ENCODE measurements around the gene DNAH17. TPM values are rescaled to one million over a fixed set of nuclear protein-coding genes. Genes with fewer than 3 reads are reported as not detected.

Gene DNAH17
- total RNA-seq, 1 experiment from 2014 or later = 0.69 TPM

DNA sequence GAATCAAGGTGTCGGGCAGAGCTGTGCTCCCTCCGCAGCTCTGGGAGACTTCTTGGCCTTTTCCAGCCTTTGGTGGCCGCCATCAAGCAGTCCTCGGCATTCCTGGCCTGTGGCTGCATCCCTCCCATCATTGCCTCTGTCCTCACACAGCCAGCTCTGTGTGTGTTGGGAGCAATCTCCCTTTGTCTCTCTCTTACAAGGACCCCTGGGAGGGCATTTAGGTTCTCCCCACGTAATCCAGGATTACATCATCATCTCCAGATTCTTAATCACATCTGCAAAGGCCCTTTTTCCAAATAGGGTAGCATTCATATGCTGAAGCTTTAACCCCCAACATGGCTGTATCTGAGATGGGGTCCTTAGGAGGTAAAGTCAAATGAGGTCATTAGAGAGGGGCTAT lies 4.1 kb upstream of the DNAH17 start:
- H3K27ac ChIP-seq (ENCODE audit: low read depth, low read length) = no peak overlapping the region
- intact Hi-C loops (cut with micrococcal nuclease) = no loop called here
- POLR2A ChIA-PET = no interaction called here

More for the DNA sequence above, 4.1 kb upstream of the DNAH17 start:
- H3K9ac ChIP-seq (ENCODE audit: low read length) = no peak overlapping the region
- ATAC-seq (no peak), DNase-seq (ENCODE audit: low read depth, low spot score) (no peak)
- no peaks in the 10 kb centered on the region for H3K79me2 ChIP-seq (ENCODE audit: insufficient read depth, low read length)
- ChIA-PET RAD21 (ENCODE audit: low non-redundant PET in 1 of 2, low total read pairs in 2 of 2, uncharacterized antibody in 2 of 2, unreplicated experiment in 2 of 2) (no interaction called here), CTCF (no interaction called here)
- no peaks in the 10 kb centered on the region for H4K20me1 ChIP-seq (ENCODE audit: insufficient read depth)
- H2AFZ ChIP-seq (ENCODE audit: low read depth, low read length, poor library complexity, severe bottlenecking) = no peak overlapping the region
- no peak overlapping the region for H3K4me2 ChIP-seq (ENCODE audit: low read length)
- no peaks in the 10 kb centered on the region for H3K9me3 ChIP-seq (ENCODE audit: control insufficient read depth in 1 of 2, insufficient read depth in 1 of 2, low read depth in 1 of 2, low read length in 2 of 2)
- no peak for TF ChIP-seq EGR1 (IDR thresholded peaks at IDR 0.05; ENCODE audit: low read depth)
- TF ChIP-seq SIN3A (IDR thresholded peaks at IDR 0.05; ENCODE audit: low read depth) = no peak
- TF ChIP-seq REST (IDR thresholded peaks at IDR 0.05; ENCODE audit: low read depth) = no peak
- TF ChIP-seq FOSL1 (IDR thresholded peaks at IDR 0.05; ENCODE audit: low read depth) = no peak
- no peak for TF ChIP-seq JUND (IDR thresholded peaks at IDR 0.05)
- no peak for TF ChIP-seq YY1 (IDR thresholded peaks at IDR 0.05; ENCODE audit: extremely low read depth, insufficient replicate concordance, low read depth, low read length)
- no peak for TF ChIP-seq EZH2phosphoT487 (IDR thresholded peaks at IDR 0.05; ENCODE audit: borderline replicate concordance)
- no peak overlapping the region for H3K4me3 ChIP-seq (replicated peaks in 1 of 2; ENCODE audit: low read depth in 1 of 2, low read length in 2 of 2)
- no peaks in the 10 kb centered on the region for H3K36me3 ChIP-seq (ENCODE audit: control insufficient read depth in 1 of 2, insufficient read depth in 2 of 2, low read length in 2 of 2)
- 0 out of 4 replicates have a peak, but pooled peaks cover 0 to 3% of the 10 kb centered on the region in 2 experiments for H3K4me1 ChIP-seq (ENCODE audit: control insufficient read depth in 1 of 2, insufficient read depth in 2 of 2, low read length in 2 of 2)
- no peaks in the 10 kb centered on the region for H3K27me3 ChIP-seq (ENCODE audit: insufficient read depth, low read length)
- no TSS peak for BruUV-seq (replicated peaks)
- H3K9me2 ChIP-seq (ENCODE audit: insufficient read depth) = no peaks in the 10 kb centered on the region

Data from HCT116 (cell line).